BLaER1 (cell line): ENCODE measurements around the gene TM4SF5.
"Not testable (repeated sequence)": the region's sequence is repeated elsewhere in the genome, so short reads cannot be mapped to it uniquely, and the experiment has no call there.

ENCODE experiments used
- H3K27ac ChIP-seq: shearing (Covaris generic); formaldehyde crosslinking; 2 replicates; pipeline ENCODE4 v1.8.1; 2022
- H3K27me3 ChIP-seq: shearing (Covaris generic); formaldehyde crosslinking; 2 replicates; pipeline ENCODE4 v1.8.1; 2022
- H3K36me3 ChIP-seq: shearing (Covaris generic); formaldehyde crosslinking; 2 replicates; pipeline ENCODE4 v1.8.1; 2022
- H3K4me1 ChIP-seq: shearing (Covaris generic); formaldehyde crosslinking; 2 replicates; pipeline ENCODE4 v1.8.1; 2022
- H3K4me2 ChIP-seq: shearing (Covaris generic); formaldehyde crosslinking; 2 replicates; pipeline ENCODE4 v1.8.1; 2022
- H3K4me3 ChIP-seq: shearing (Covaris generic); formaldehyde crosslinking; 2 replicates; pipeline ENCODE4 v1.8.1; 2022
- H3K9ac ChIP-seq: shearing (Covaris generic); formaldehyde crosslinking; 2 replicates; pipeline ENCODE4 v1.8.1; 2022
- H3K9me3 ChIP-seq: shearing (Covaris generic); formaldehyde crosslinking; 2 replicates; pipeline ENCODE4 v1.8.1; 2022
- H4K20me1 ChIP-seq: shearing (Covaris generic); formaldehyde crosslinking; 2 replicates; pipeline ENCODE4 v1.8.1; 2022
- Cebpa-rat ChIP-seq: shearing (Covaris generic); IDR thresholded peaks from 2 replicates; pipeline ENCODE4 v1.8.1; 2022

The TM4SF5 gene

GRCh38 chr17:4818276-4818675, 46.6 kb downstream of the TM4SF5 start:
- Histone ChIP-seq H3K9ac (no peak overlapping the region), H4K20me1 (no peaks in the 10 kb centered on the region), H3K4me3 (no peak overlapping the region), H3K9me3 (no peaks in the 10 kb centered on the region), H3K27me3 (no peaks in the 10 kb centered on the region), H3K4me1 (no peaks in the 10 kb centered on the region), H3K4me2 (no peak overlapping the region), H3K27ac (no peak overlapping the region), H3K36me3 (peaks cover 60% of the 10 kb centered on the region)
- no peak for TF ChIP-seq Cebpa-rat

GRCh38 chr17:4822835-4823234, 51.1 kb downstream of the TM4SF5 start:
- no peak overlapping the region for H3K4me3 ChIP-seq
- H3K9ac ChIP-seq, result no peak overlapping the region
- H3K27ac ChIP-seq, result no peak overlapping the region
- H3K36me3 ChIP-seq, result peaks cover 28% of the 10 kb centered on the region; the same call in 1 of the 2 replicates
- TF ChIP-seq Cebpa-rat, result no peak
- H4K20me1 ChIP-seq, result no peaks in the 10 kb centered on the region
- no peaks in the 10 kb centered on the region for H3K4me1 ChIP-seq
- H3K4me2 ChIP-seq, result no peak overlapping the region
- H3K27me3 ChIP-seq, result no peaks in the 10 kb centered on the region
- H3K9me3 ChIP-seq, result no peaks in the 10 kb centered on the region

GRCh38 chr17:4823373-4824089, 51.8 kb downstream of the TM4SF5 start:
- H3K36me3 ChIP-seq, result peaks cover 23% of the 10 kb centered on the region; the same call in 1 of the 2 replicates
- H3K9me3 ChIP-seq, result no peaks in the 10 kb centered on the region
- H3K9ac ChIP-seq, result no peak overlapping the region
- H3K27ac ChIP-seq, result no peak overlapping the region
- no peak overlapping the region for H3K4me2 ChIP-seq
- no peaks in the 10 kb centered on the region for H3K27me3 ChIP-seq
- H4K20me1 ChIP-seq, result no peaks in the 10 kb centered on the region
- no peak for TF ChIP-seq Cebpa-rat
- H3K4me3 ChIP-seq, result no peak overlapping the region
- H3K4me1 ChIP-seq, result no peaks in the 10 kb centered on the region

- Histone ChIP-seq H3K4me2 (no peak overlapping the region), H4K20me1 (no peaks in the 10 kb centered on the region), H3K27ac (no peak overlapping the region), H3K4me1 (no peaks in the 10 kb centered on the region), H3K9me3 (no peaks in the 10 kb centered on the region), H3K4me3 (no peak overlapping the region), H3K36me3 (peaks cover 14% of the 10 kb centered on the region; the same call in 1 of the 2 replicates), H3K9ac (no peak overlapping the region), H3K27me3 (no peaks in the 10 kb centered on the region)
- no peak for TF ChIP-seq Cebpa-rat
Observed at GRCh38 chr17:4827399-4827798, 55.7 kb downstream of the TM4SF5 start.

GRCh38 chr17:4832829-4833177, 61.1 kb downstream of the TM4SF5 start:
- peak overlapping the region; percentile 85 for H3K27ac ChIP-seq

More at GRCh38 chr17:4832829-4833177, 61.1 kb downstream of the TM4SF5 start:
- not testable (repeated sequence) for H3K27me3 ChIP-seq, H3K36me3 ChIP-seq, H3K9me3 ChIP-seq
- Histone ChIP-seq H4K20me1 (peaks cover 40% of the 10 kb centered on the region), H3K4me1 (peaks cover 26% of the 10 kb centered on the region), H3K4me3 (peak overlapping the region; percentile 98), H3K9ac (peak overlapping the region; percentile 90), H3K4me2 (peak overlapping the region; percentile 96)
